Breast epithelium (tissue), 4 donors: Measurements from ENCODE around the gene BPI. TPM values are rescaled to one million over a fixed set of nuclear protein-coding genes. Genes with fewer than 3 reads are reported as not detected.

Experiments used
- DNase-seq, 2 donors: peaks; one replicate each; pipeline ENCODE4 v3.0.0-alpha.2; 2019; ENCODE audit warnings: low spot score in 2 of 2
- H3K27ac ChIP-seq, 2 donors: fragments of 200-600 bp; sonication (generic) in 1 of 2; one replicate each; pipeline ENCODE4 v1.5.1; 2016 to 2019; ENCODE audit warnings: mild to moderate bottlenecking in 1 of 2
- H3K27me3 ChIP-seq, 2 donors: fragments of 200-600 bp; sonication (generic) in 1 of 2; one replicate each; pipeline versions ENCODE4 v1.5.1 to v1.6.0; 2017 to 2019; ENCODE audit warnings: control low read depth in 1 of 2, mild to moderate bottlenecking in 1 of 2
- H3K36me3 ChIP-seq: fragments of 200-600 bp; one replicate; pipeline ENCODE4 v1.5.1; 2019
- H3K4me1 ChIP-seq, 2 donors: fragments of 200-600 bp; sonication (generic); one replicate each; pipeline ENCODE4 v1.5.1; 2016 to 2019; ENCODE audit warnings: control low read depth in 1 of 2
- H3K4me3 ChIP-seq, 3 donors: fragments of 200-600 bp; sonication (generic); 1 replicate in 2 of 3; 2 replicates in 1 of 3; pipeline ENCODE4 v1.5.1; 2016 to 2019; ENCODE audit warnings: mild to moderate bottlenecking in 3 of 3, moderate library complexity in 2 of 3
- H3K9me3 ChIP-seq, 2 donors: fragments of 200-600 bp; sonication (generic) in 1 of 2; one replicate each; pipeline ENCODE4 v1.5.1; 2016 to 2019; ENCODE audit warnings: control low read depth in 1 of 2
- CTCF ChIP-seq, 3 donors: fragments of 450-650 bp; IDR thresholded peaks; one replicate each; pipeline ENCODE4 v1.5.1; 2016 to 2017; ENCODE audit warnings: antibody characterized with exemption in 3 of 3, mild to moderate bottlenecking in 3 of 3, moderate library complexity in 3 of 3
- POLR2A ChIP-seq: fragments of 450-650 bp; IDR thresholded peaks from one replicate; pipeline ENCODE4 v1.6.1; 2016; ENCODE audit warnings: antibody characterized with exemption, mild to moderate bottlenecking, moderate library complexity
- POLR2AphosphoS5 ChIP-seq, 3 donors: sonication (generic); formaldehyde crosslinking; IDR thresholded peaks; one replicate each; pipeline ENCODE4 v1.6.1; 2017; ENCODE audit warnings: antibody characterized with exemption in 3 of 3
- intact Hi-C: fragments of 100-400 bp; cut with DNase I; formaldehyde crosslinking; loops from one replicate; pipeline ENCODE4 v1.15.1; 2023; ENCODE audit warnings: low total_unique reads
- total RNA-seq, 3 donors: library from RNA; depleted of rRNA; stranded (reverse); fragments of >200 nt; gene quantifications; one replicate each; pipeline ENCODE4 v1.1.0, GENCODE V29; 2016

Gene BPI
- total RNA-seq, 3 donors from 2014 or later, result 0.59 TPM; not detected in 2

GRCh38 chr20:38350879-38351775, 47.2 kb downstream of the BPI start:
- H3K27me3 ChIP-seq, result no peaks in the 10 kb centered on the region
- no peaks in the 10 kb centered on the region for H3K9me3 ChIP-seq
- intact Hi-C loops, result no loop called here
- H3K36me3 ChIP-seq, result no peaks in the 10 kb centered on the region
- H3K4me1 ChIP-seq, result no peaks in the 10 kb centered on the region
- no peak overlapping the region for H3K4me3 ChIP-seq
- no peak for DNase-seq
- TF ChIP-seq CTCF (IDR thresholded peaks at IDR 0.05) (no peak), POLR2A (no peak), POLR2AphosphoS5 (IDR thresholded peaks at IDR 0.05) (no peak)
- H3K27ac ChIP-seq, result peak overlapping the region in 1 of 2 donors; percentile 48

GRCh38 chr20:38353316-38353715, 49.4 kb downstream of the BPI start:
- no peak for DNase-seq
- H3K36me3 ChIP-seq, result no peaks in the 10 kb centered on the region
- H3K4me1 ChIP-seq, result no peaks in the 10 kb centered on the region
- H3K27me3 ChIP-seq, result no peaks in the 10 kb centered on the region
- intact Hi-C loops, result no loop called here
- no peaks in the 10 kb centered on the region for H3K9me3 ChIP-seq
- H3K27ac ChIP-seq, result no peak overlapping the region
- no peak for TF ChIP-seq CTCF (IDR thresholded peaks at IDR 0.05)
- no peak for TF ChIP-seq POLR2AphosphoS5 (IDR thresholded peaks at IDR 0.05)
- TF ChIP-seq POLR2A, result no peak
- no peak overlapping the region for H3K4me3 ChIP-seq

- DNase-seq, result no peak
- no peaks in the 10 kb centered on the region for H3K27me3 ChIP-seq
These were observed 50.3 kb downstream of the BPI start for GRCh38 chr20:38354227-38354626.

GRCh38 chr20:38355161-38356012, 51.4 kb downstream of the BPI start:
- H3K36me3 ChIP-seq, result no peaks in the 10 kb centered on the region
- no peak overlapping the region for H3K27ac ChIP-seq
- intact Hi-C loops, result no loop called here
- H3K27me3 ChIP-seq, result no peaks in the 10 kb centered on the region
- no peaks in the 10 kb centered on the region for H3K4me1 ChIP-seq
- no peak overlapping the region for H3K4me3 ChIP-seq
- no peaks in the 10 kb centered on the region for H3K9me3 ChIP-seq
- no peak for DNase-seq
- TF ChIP-seq CTCF (IDR thresholded peaks at IDR 0.05), result no peak
- no peak for TF ChIP-seq POLR2A
- TF ChIP-seq POLR2AphosphoS5 (IDR thresholded peaks at IDR 0.05), result no peak

More at GRCh38 chr20:38354227-38354626, 50.3 kb downstream of the BPI start:
- Histone ChIP-seq H3K4me1 (no peaks in the 10 kb centered on the region), H3K9me3 (no peaks in the 10 kb centered on the region), H3K36me3 (no peaks in the 10 kb centered on the region), H3K4me3 (no peak overlapping the region), H3K27ac (no peak overlapping the region)
- intact Hi-C loops, result no loop called here
- TF ChIP-seq POLR2A, result no peak
- TF ChIP-seq CTCF (IDR thresholded peaks at IDR 0.05), result no peak
- TF ChIP-seq POLR2AphosphoS5 (IDR thresholded peaks at IDR 0.05), result no peak
